HepG2 (cell line): ENCODE results near the gene BMI1. TPM values are rescaled to one million over a fixed set of nuclear protein-coding genes. Genes with fewer than 3 reads are reported as not detected.

Experiments used
- ATAC-seq: fragments of 200-7000 bp; cut with Tn5 transposase; 3 replicates; pipeline ENCODE4 v1.9.1; 2020; ENCODE audit warnings: mild to moderate bottlenecking, moderate library complexity
- BruUV-seq: library from RNA; stranded (reverse); fragments of 400-500 nt; replicated peaks from 2 replicates; lab custom pipeline; 2021; lab: Mats Ljungman, UMichigan
- CTCF ChIA-PET: fragments of 300-600 bp; formaldehyde crosslinking; extraction: SDS; loops from one replicate; lab custom pipeline; 2021; ENCODE audit warnings: low total read pairs, inconsistent platforms, low intra/inter-chr PET ratio; lab: Yijun Ruan, JAX
- POLR2A ChIA-PET: fragments of 350-600 bp; sonication (Branson Sonifier 250); formaldehyde crosslinking; loops from one replicate; lab custom pipeline; 2020; ENCODE audit warnings: antibody characterized with exemption, inconsistent platforms; lab: Yijun Ruan, JAX
- DNase-seq: peaks from one replicate; pipeline ENCODE4 v3.0.0-alpha.2; 2015; ENCODE audit warnings: low spot score
- FAIRE-seq: peaks from 3 replicates; lab custom pipeline; 2011; peaks lifted over from hg19 to GRCh38; lab: Jason Lieb, UNC
- H2AFZ ChIP-seq: one replicate; pipeline ENCODE4 v1.6.1; 2011; ENCODE audit warnings: low read length, inconsistent platforms
- H3K27ac ChIP-seq: fragments of 300-600 bp; 3 replicates; pipeline ENCODE4 v1.8.0; 2011; ENCODE audit warnings: mixed run types, mild to moderate bottlenecking, mixed read lengths, low read length, inconsistent platforms; ENCODE audit not compliant: insufficient read depth; ENCODE audit errors: extremely low read length
- H3K27me3 ChIP-seq, 2 experiments: fragments of 200-600 bp in 1 of 2; 2 replicates in 1 of 2; 3 replicates in 1 of 2; pipeline versions ENCODE4 v1.6.0 to v1.8.0; 2011; ENCODE audit warnings: low read length in 2 of 2, mild to moderate bottlenecking in 2 of 2, moderate library complexity in 2 of 2, inconsistent platforms in 1 of 2; ENCODE audit not compliant: insufficient read depth in 2 of 2, control insufficient read depth in 1 of 2
- H3K36me3 ChIP-seq, 2 experiments: fragments of 200-600 bp in 1 of 2; replicated peaks in 1 of 2; 2 replicates in 1 of 2; 3 replicates in 1 of 2; pipeline versions ENCODE4 v1.5.1 to v1.8.0; 2011; ENCODE audit warnings: low read length in 2 of 2, inconsistent platforms in 1 of 2; ENCODE audit not compliant: insufficient read depth in 2 of 2, control insufficient read depth in 1 of 2
- H3K4me1 ChIP-seq: 2 replicates; pipeline ENCODE4 v1.5.1; 2012; ENCODE audit warnings: low read length, inconsistent platforms; ENCODE audit not compliant: insufficient read depth
- H3K4me2 ChIP-seq: 2 replicates; pipeline ENCODE4 v1.6.0; 2011; ENCODE audit warnings: low read depth, low read length, inconsistent platforms
- H3K4me3 ChIP-seq, 3 experiments: fragments of 200-600 bp in 1 of 3; sonication (generic), shearing (Covaris generic) in 1 of 3; replicated peaks in 1 of 3; 2 replicates each; pipeline ENCODE4 v1.5.1; 2011 to 2016; ENCODE audit warnings: low read length in 3 of 3, inconsistent platforms in 2 of 3, low read depth in 2 of 3, mild to moderate bottlenecking in 2 of 3, control low read depth in 1 of 3, mixed read lengths in 1 of 3; ENCODE audit not compliant: insufficient read depth in 1 of 3
- H3K79me2 ChIP-seq: one replicate; pipeline ENCODE4 v1.6.1; 2011; ENCODE audit warnings: low read length, inconsistent platforms; ENCODE audit not compliant: insufficient read depth
- H3K9ac ChIP-seq: 2 replicates; pipeline ENCODE4 v1.6.0; 2011; ENCODE audit warnings: mild to moderate bottlenecking, low read depth, low read length, inconsistent platforms; ENCODE audit not compliant: insufficient read depth
- H3K9me3 ChIP-seq: 2 replicates; pipeline ENCODE4 v1.5.1; 2012; ENCODE audit warnings: mild to moderate bottlenecking, low read length
- H4K20me1 ChIP-seq: 2 replicates; pipeline ENCODE4 v1.6.0; 2011; ENCODE audit warnings: inconsistent platforms, mild to moderate bottlenecking, low read length, moderate library complexity; ENCODE audit not compliant: insufficient read depth
- HNF4A ChIP-seq: sonication (generic); formaldehyde crosslinking; IDR thresholded peaks from 2 replicates; pipeline ENCODE4 v1.4.0; 2020; ENCODE audit warnings: missing genetic modification reagents
- MAFF ChIP-seq: IDR thresholded peaks from 2 replicates; pipeline ENCODE4 v1.6.1; 2011; ENCODE audit warnings: low read depth, low read length, improper control_type of control experiment
- MAFK ChIP-seq, 2 experiments: IDR thresholded peaks in 1 of 2; conservative IDR thresholded peaks in 1 of 2; 2 replicates each; pipeline ENCODE4 v1.6.1; 2011; ENCODE audit warnings: improper control_type of control experiment in 2 of 2, low read length in 2 of 2
- RBM22 ChIP-seq: fragments of 200-400 bp; formaldehyde crosslinking; optimal IDR thresholded peaks from 2 replicates; pipeline ENCODE3; 2017; ENCODE audit warnings: mild to moderate bottlenecking, low read length, moderate library complexity
- SALL1 ChIP-seq: sonication (generic); formaldehyde crosslinking; IDR thresholded peaks from 2 replicates; pipeline ENCODE4 v1.8.0; 2022; ENCODE audit warnings: mild to moderate bottlenecking, missing genetic modification reagents
- ZNF614 ChIP-seq: IDR thresholded peaks from 2 replicates; pipeline ENCODE4 v1.6.1; 2018; ENCODE audit warnings: missing biosample characterization, missing genetic modification reagents, inconsistent platforms, borderline replicate concordance
- ZNF660 ChIP-seq: sonication (generic); formaldehyde crosslinking; IDR thresholded peaks from 2 replicates; pipeline ENCODE4 v1.5.1; 2020; ENCODE audit warnings: mild to moderate bottlenecking, low read depth, missing genetic modification reagents, borderline replicate concordance
- whole genome bisulfite sequencing: methylation state at CpG from one replicate; pipeline ENCODE4 v1.1.6; 2017; ENCODE audit warnings: low lambda C conversion rate; 5-methylcytosine and 5-hydroxymethylcytosine counted together
- in situ Hi-C: cut with HindIII; loops from 2 replicates; pipeline ENCODE4 v1.10.0; 2017; ENCODE audit warnings: low pct_unique_long_range_greater_than_20kb; ENCODE audit not compliant: extremely low pct_ligation_motif_present
- intact Hi-C: fragments of 100-400 bp; cut with micrococcal nuclease; formaldehyde crosslinking; loops from one replicate; pipeline ENCODE4 v1.10.0; 2022; ENCODE audit not compliant: unreplicated experiment
- polyA plus RNA-seq, 8 experiments: library from polyadenylated mRNA; depleted of rRNA in 3 of 8; stranded (reverse) in 7 of 8; unstranded in 1 of 8; fragments of >200 nt; fragmentation: Illumina TruSeq in 4 of 8; extraction: Trizol in 4 of 8; gene quantifications; 2 replicates each; pipeline versions ENCODE4 v1.2.1 to v1.2.3, GENCODE V29; 2011 to 2016; ENCODE audit warnings: low read depth in 4 of 8, missing spikeins in 1 of 8, mixed read lengths in 1 of 8; ENCODE audit not compliant: insufficient read depth in 1 of 8
- total RNA-seq, 5 experiments: library from RNA; depleted of rRNA; stranded (reverse); fragments of >200 nt; fragmentation: Illumina TruSeq; extraction: Trizol; gene quantifications; 2 replicates each; pipeline ENCODE4 v1.2.3, GENCODE V29; 2016; ENCODE audit warnings: low read depth in 1 of 5
- TF ChIP-seq, protein P1 (sequence below): sonication (generic); formaldehyde crosslinking; IDR thresholded peaks from 2 replicates; pipeline ENCODE4 v1.4.0; 2020; ENCODE audit warnings: missing genetic modification reagents

The BMI1 gene
- total and polyA plus RNA-seq, 2 of the 13 experiments (the other 11 are each of a cell fraction or from before 2014, with no cell fraction given): 30.5 to 44.0 TPM

DNA sequence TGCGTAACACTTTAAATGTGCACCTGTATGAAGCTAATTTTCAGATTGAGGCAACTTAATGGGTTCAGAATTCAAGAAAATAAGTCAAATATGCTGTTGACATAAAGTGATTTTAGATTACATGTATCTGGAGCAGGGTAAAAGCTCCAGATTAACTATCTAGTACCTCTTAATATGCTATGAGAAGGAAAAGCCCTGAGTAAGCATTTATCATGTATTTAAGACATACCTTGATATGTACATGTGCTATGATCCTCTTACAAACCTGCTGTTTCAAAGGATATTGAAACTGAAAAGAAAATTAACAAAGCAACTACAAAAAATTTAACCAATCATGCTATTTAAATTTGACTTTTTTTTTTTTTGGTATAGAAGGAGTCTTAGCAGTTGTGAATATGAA, 28.9 kb downstream of the BMI1 start:
- in situ Hi-C loops: no loop called here
- no peak overlapping the region for H3K4me2 ChIP-seq
- FAIRE-seq (no peak), ATAC-seq (no peak)
- TF ChIP-seq SALL1 (CRISPR knock-in tag) (no peak), MAFK (conservative IDR thresholded peaks at IDR 0.05 in 1 of 2, IDR thresholded peaks at IDR 0.05 in 1 of 2; ENCODE audit: low read length in 2 of 2) (peak; percentile 84 to 92), ZNF614 (no peak), RBM22 (no peak), HNF4A (CRISPR knock-in tag) (no peak), ZNF660 (CRISPR knock-in tag) (no peak), MAFF (peak; percentile 89)
- TF ChIP-seq, protein P1, sequence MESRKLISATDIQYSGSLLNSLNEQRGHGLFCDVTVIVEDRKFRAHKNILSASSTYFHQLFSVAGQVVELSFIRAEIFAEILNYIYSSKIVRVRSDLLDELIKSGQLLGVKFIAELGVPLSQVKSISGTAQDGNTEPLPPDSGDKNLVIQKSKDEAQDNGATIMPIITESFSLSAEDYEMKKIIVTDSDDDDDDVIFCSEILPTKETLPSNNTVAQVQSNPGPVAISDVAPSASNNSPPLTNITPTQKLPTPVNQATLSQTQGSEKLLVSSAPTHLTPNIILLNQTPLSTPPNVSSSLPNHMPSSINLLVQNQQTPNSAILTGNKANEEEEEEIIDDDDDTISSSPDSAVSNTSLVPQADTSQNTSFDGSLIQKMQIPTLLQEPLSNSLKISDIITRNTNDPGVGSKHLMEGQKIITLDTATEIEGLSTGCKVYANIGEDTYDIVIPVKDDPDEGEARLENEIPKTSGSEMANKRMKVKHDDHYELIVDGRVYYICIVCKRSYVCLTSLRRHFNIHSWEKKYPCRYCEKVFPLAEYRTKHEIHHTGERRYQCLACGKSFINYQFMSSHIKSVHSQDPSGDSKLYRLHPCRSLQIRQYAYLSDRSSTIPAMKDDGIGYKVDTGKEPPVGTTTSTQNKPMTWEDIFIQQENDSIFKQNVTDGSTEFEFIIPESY (CRISPR knock-in tag): no peak
- TF ChIP-seq, all 625 proteins: peak for 2
- Histone ChIP-seq H3K4me1 (no peaks in the 10 kb centered on the region; the same call in 1 of the 2 replicates), H3K27ac (no peak overlapping the region), H3K4me3 (no peak overlapping the region), H3K36me3 (no peaks in the 10 kb centered on the region), H3K27me3 (0 out of 5 replicates have a peak, but pooled peaks cover 0 to 1% of the 10 kb centered on the region in 2 experiments), H3K9ac (no peak overlapping the region), H2AFZ (no peak overlapping the region), H3K9me3 (no peaks in the 10 kb centered on the region), H3K79me2 (no peaks in the 10 kb centered on the region), H4K20me1 (no peaks in the 10 kb centered on the region)
- WGBS: 100% methylated on average over 1 of the region's 1 CpG
- BruUV-seq: no TSS peak
- DNase-seq: no peak
- ChIA-PET CTCF (no interaction called here), POLR2A (no interaction called here)
- intact Hi-C loops: no loop called here
